Measurements from ENCODE around the gene GSC2. TPM values are rescaled to one million over a fixed set of nuclear protein-coding genes. Genes with fewer than 3 reads are reported as not detected.

Gene GSC2
- total RNA-seq, 1 donor from 2014 or later, result not detected

DNA sequence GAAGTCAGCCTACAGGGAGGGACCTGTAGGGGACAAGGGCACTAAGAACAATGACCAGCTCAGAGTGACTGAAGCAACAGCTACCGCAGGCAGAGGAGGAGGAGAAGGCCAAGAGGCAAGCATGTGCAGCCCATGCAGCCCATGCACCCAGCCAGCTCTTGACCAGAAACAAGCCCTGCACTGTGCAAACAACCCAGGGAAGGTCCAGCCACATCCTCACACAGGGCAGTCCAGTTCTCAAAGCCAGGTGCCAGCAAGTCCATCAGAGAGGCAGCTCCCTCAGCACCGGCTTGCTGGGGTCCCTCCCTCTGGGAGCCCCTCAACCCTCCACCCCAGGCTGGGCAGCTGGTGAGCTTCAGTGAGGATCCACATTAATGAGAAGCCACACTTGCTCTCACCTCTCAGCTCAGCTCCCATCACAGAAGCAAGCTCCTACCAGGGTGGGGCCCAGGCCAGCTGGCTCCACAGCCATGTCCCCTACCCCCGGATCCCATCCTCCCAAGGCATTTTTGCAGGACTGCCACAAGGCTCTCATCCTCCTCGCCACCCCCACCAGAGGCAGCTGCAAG lies 35.0 kb downstream of the GSC2 start:
- intact Hi-C loops (cut with micrococcal nuclease), result no loop called here
- no peak overlapping the region for H3K27ac ChIP-seq (replicated peaks)
- H3K36me3 ChIP-seq, result no peaks in the 10 kb centered on the region
- TF ChIP-seq, protein P1, sequence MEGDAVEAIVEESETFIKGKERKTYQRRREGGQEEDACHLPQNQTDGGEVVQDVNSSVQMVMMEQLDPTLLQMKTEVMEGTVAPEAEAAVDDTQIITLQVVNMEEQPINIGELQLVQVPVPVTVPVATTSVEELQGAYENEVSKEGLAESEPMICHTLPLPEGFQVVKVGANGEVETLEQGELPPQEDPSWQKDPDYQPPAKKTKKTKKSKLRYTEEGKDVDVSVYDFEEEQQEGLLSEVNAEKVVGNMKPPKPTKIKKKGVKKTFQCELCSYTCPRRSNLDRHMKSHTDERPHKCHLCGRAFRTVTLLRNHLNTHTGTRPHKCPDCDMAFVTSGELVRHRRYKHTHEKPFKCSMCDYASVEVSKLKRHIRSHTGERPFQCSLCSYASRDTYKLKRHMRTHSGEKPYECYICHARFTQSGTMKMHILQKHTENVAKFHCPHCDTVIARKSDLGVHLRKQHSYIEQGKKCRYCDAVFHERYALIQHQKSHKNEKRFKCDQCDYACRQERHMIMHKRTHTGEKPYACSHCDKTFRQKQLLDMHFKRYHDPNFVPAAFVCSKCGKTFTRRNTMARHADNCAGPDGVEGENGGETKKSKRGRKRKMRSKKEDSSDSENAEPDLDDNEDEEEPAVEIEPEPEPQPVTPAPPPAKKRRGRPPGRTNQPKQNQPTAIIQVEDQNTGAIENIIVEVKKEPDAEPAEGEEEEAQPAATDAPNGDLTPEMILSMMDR (IDR thresholded peaks at IDR 0.05; ENCODE audit: borderline replicate concordance), result no peak
- no peak overlapping the region for H3K4me3 ChIP-seq
- no peaks in the 10 kb centered on the region for H3K9me3 ChIP-seq (replicated peaks)
- H3K4me1 ChIP-seq, result peaks cover 74% of the 10 kb centered on the region
- no peaks in the 10 kb centered on the region for H3K27me3 ChIP-seq (ENCODE audit: low read depth)
- no peak for DNase-seq

DNA sequence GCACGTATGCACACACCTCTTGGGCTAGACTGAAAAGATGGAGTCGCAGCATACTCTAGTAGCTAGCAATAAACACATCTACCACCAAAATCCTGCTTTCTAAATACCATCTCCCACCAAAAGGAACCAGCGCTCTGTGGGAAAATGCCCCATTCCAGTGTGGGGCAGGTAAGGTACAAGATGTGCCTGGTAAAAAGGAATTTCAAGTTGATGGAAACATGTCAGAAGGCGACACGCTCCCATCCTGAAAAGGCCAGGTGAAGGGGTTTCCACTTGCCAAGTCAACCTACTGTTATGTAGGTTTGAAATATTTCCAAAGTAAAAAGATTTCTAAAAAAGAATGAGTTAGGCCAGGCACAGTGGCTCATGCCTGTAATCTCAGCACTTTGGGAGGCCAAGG lies 36.7 kb downstream of the GSC2 start:
- TF ChIP-seq, protein P1 (IDR thresholded peaks at IDR 0.05; ENCODE audit: borderline replicate concordance), result no peak

DNA sequence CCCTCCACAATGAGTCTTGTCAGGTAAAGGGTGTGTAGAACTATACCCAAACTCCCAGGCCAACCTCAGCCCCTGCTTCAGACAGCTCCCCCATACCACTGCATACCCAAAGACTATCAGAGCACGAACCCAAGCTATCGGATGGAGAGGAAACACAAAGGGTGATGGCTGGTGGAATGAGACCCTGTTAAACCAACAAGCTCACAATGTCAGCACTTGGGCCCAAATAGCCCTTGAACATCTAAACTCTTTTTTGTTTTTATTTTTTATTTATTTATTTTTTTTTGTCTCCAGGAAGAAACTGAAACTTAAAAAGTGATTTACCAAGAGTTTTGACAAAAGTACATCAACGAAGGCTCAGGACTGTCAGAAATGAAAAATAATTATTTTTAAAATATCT lies 38.5 kb downstream of the GSC2 start:
- no peak overlapping the region for H3K4me3 ChIP-seq
- no peaks in the 10 kb centered on the region for H3K36me3 ChIP-seq
- no peak for DNase-seq
- intact Hi-C loops (cut with micrococcal nuclease), result no loop called here
- TF ChIP-seq, protein P1 (IDR thresholded peaks at IDR 0.05; ENCODE audit: borderline replicate concordance), result no peak
- no peaks in the 10 kb centered on the region for H3K27me3 ChIP-seq (ENCODE audit: low read depth)
- no peaks in the 10 kb centered on the region for H3K9me3 ChIP-seq (replicated peaks)
- no peak overlapping the region for H3K27ac ChIP-seq (replicated peaks)
- H3K4me1 ChIP-seq, result peaks cover 74% of the 10 kb centered on the region

More for the DNA sequence above, 36.7 kb downstream of the GSC2 start:
- Histone ChIP-seq H3K4me1 (peaks cover 74% of the 10 kb centered on the region), H3K27ac (replicated peaks) (no peak overlapping the region), H3K27me3 (ENCODE audit: low read depth) (no peaks in the 10 kb centered on the region), H3K4me3 (no peak overlapping the region), H3K36me3 (no peaks in the 10 kb centered on the region), H3K9me3 (replicated peaks) (no peaks in the 10 kb centered on the region)
- intact Hi-C loops (cut with micrococcal nuclease), result no loop called here
- no peak for DNase-seq

DNA sequence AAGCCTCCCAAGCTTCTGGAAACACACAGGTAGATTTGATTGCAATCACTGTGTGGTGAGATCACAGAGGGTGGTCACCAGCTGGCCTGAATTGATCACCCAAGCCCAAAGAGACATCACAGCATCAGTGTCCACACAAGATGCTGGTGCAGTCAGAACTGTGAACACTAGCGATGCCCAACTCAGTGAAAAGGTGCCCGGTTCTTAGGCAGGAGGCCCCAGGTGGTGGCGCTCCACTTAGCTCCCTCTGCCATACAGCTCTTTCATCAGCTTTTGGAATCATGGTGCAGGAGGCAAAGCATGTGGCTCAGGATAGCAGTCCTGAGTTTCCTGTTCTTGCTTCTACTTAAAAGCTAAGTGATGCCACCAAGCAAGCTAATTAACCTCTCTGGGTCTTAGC lies 39.0 kb downstream of the GSC2 start:
- no peak for DNase-seq
- H3K9me3 ChIP-seq (replicated peaks), result no peaks in the 10 kb centered on the region
- H3K27ac ChIP-seq (replicated peaks), result no peak overlapping the region
- peaks cover 74% of the 10 kb centered on the region for H3K4me1 ChIP-seq
- no peaks in the 10 kb centered on the region for H3K27me3 ChIP-seq (ENCODE audit: low read depth)
- H3K36me3 ChIP-seq, result no peaks in the 10 kb centered on the region
- intact Hi-C loops (cut with micrococcal nuclease), result no loop called here
- H3K4me3 ChIP-seq, result no peak overlapping the region
- TF ChIP-seq, protein P1 (IDR thresholded peaks at IDR 0.05; ENCODE audit: borderline replicate concordance), result no peak

DNA sequence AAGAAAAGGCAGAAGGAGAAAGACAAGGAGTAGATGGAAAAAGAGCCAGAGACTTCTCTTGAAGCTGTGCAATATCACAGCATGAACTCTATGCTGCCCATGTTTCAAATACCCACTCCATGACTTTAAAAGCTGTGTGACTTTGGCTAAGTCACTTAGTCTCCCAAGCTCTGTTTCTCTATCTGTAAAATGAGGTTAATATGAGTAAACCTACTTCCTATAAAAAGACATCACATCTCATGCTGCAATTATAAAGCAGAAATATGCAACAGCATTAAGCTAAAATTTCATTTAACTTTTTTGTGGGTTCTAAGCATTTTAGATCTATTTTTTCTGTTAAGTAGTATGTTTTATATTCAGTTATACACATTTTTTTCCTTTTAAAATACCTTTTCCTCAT lies 39.4 kb downstream of the GSC2 start:
- DNase-seq, result no peak
- Histone ChIP-seq H3K36me3 (no peaks in the 10 kb centered on the region), H3K4me3 (no peak overlapping the region), H3K27me3 (ENCODE audit: low read depth) (no peaks in the 10 kb centered on the region), H3K27ac (replicated peaks) (no peak overlapping the region), H3K9me3 (replicated peaks) (no peaks in the 10 kb centered on the region), H3K4me1 (peaks cover 73% of the 10 kb centered on the region)
- intact Hi-C loops (cut with micrococcal nuclease), result no loop called here
- TF ChIP-seq, protein P1 (IDR thresholded peaks at IDR 0.05; ENCODE audit: borderline replicate concordance), result no peak

Measured in left ventricle myocardium inferior (tissue), 1 donor.